ENCODE measurements around the gene GTSE1. TPM values are rescaled to one million over a fixed set of nuclear protein-coding genes. Genes with fewer than 3 reads are reported as not detected.

Gene GTSE1
- total RNA-seq, 1 experiment from 2014 or later, result 42.6 TPM

DNA sequence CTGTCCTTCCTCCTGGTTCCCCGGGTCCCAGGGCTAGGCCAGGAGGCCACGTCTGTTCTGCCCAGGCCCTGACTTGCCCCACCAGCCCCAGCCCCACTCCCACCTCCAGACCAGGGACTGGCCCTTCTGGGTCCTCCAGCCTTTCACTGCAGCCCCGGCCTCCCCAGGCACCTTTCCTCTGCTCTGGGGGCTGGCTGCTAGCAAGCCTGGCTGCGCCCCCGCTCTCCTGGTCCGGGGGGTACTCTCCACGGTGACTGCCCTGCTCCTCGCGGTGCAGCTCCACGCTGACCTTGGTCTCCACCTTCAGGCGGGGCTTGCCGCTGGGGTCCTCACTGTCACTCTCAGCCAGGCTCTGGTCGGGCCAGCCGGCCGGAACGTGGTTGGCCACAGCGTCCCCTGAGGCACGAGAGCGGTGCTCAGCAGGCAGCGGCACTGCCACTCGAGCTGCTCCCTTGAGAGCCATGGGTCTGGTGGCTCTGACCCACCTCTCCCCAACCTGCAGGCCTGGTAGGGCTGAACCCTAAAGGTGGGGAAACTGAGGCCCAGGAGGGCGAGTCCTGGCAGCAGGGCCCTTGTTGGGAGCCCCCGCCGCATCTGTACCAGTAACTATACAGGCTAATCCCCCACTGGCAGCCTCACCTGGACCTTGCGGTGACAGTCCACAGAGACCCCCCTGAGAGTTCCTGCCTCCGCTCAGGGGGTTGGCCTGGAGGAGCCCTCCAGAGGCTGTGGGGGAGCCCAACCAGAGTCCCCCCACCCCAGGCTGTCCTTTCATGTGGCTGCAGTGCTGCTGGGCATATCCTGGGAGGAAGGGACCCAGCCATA lies 67.9 kb downstream of the GTSE1 start:
- Histone ChIP-seq H2BK5ac (ENCODE audit: insufficient read length, low read length) (no peak overlapping the region), H3K23ac (ENCODE audit: insufficient read length, low read depth, low read length) (no peak overlapping the region), H3T11ph (ENCODE audit: low read length) (no peak overlapping the region), H3K56ac (ENCODE audit: insufficient read length, low read depth, low read length) (no peak overlapping the region), H3K9me3 (ENCODE audit: control insufficient read depth, low read depth, low read length) (no peaks in the 10 kb centered on the region), H3K9ac (ENCODE audit: extremely low read depth, insufficient read length, low read length) (no peak overlapping the region), H2BK120ac (ENCODE audit: low read depth, low read length, poor library complexity, severe bottlenecking) (no peak overlapping the region), H3K79me1 (ENCODE audit: insufficient read depth, low read depth, low read length, poor library complexity, severe bottlenecking) (no peaks in the 10 kb centered on the region), H3K18ac (ENCODE audit: insufficient read length, low read depth, low read length) (no peak overlapping the region), H3K14ac (ENCODE audit: insufficient read depth, low read length) (no peak overlapping the region), H3K4me1 (ENCODE audit: insufficient read depth, low read length) (no peaks in the 10 kb centered on the region; the same call in 1 of the 2 replicates), H3K27me3 (ENCODE audit: insufficient read depth, low read length) (no peaks in the 10 kb centered on the region), H3K23me2 (ENCODE audit: insufficient read length, low read depth, low read length, poor library complexity, severe bottlenecking) (no peaks in the 10 kb centered on the region), H4K8ac (replicated peaks; ENCODE audit: insufficient read length, low read depth, low read length) (no peak overlapping the region), H3K4me2 (ENCODE audit: insufficient read depth, insufficient read length, low read length) (no peak overlapping the region), H2BK12ac (ENCODE audit: insufficient read length, low read depth, low read length) (no peak overlapping the region), H4K20me1 (ENCODE audit: control insufficient read depth, insufficient read depth, insufficient read length) (no peaks in the 10 kb centered on the region), H4K5ac (ENCODE audit: insufficient read length, low read depth, low read length) (no peak overlapping the region), H2BK20ac (ENCODE audit: low read depth, low read length, poor library complexity, severe bottlenecking) (no peak overlapping the region), H2AFZ (ENCODE audit: low read length) (no peak overlapping the region), H3K79me2 (ENCODE audit: insufficient read depth, low read length) (no peaks in the 10 kb centered on the region), H2AK5ac (ENCODE audit: insufficient read length, low read length) (no peak overlapping the region), H2BK15ac (ENCODE audit: low read depth, low read length) (no peak overlapping the region), H3K4ac (ENCODE audit: low read depth, low read length) (no peak overlapping the region), H4K91ac (ENCODE audit: insufficient read length, low read depth, low read length) (no peak overlapping the region), H3K27ac (ENCODE audit: insufficient read length, low read depth, low read length) (no peak overlapping the region)
- DNase-seq, result no peak
- Mint-ChIP-seq H3K4me3 (no peak overlapping the region), H3K27me3 (ENCODE audit: low read depth) (no peaks in the 10 kb centered on the region; the same call in 1 of the 2 replicates), H3K4me1 (peaks cover 5 to 6% of the 10 kb centered on the region in 2 experiments), H3K9me3 (peaks cover 0 to 8% of the 10 kb centered on the region in 2 experiments; a peak in 1 of 5 replicates), H3K27ac (peak overlapping the region in 1 of 3 experiments; percentile 79; a peak in 1 of 7 replicates), H3K36me3 (ENCODE audit: insufficient read depth in 1 of 3, low read depth in 3 of 3) (peaks cover 4 to 30% (median 29%) of the 10 kb centered on the region in 3 experiments; a peak in 6 of 7 replicates)
- no CpG with 5 or more reads among the region's 26 CpGs for WGBS (ENCODE audit: extremely low coverage, insufficient read length, low lambda C conversion rate)
- TF ChIP-seq, protein P1, sequence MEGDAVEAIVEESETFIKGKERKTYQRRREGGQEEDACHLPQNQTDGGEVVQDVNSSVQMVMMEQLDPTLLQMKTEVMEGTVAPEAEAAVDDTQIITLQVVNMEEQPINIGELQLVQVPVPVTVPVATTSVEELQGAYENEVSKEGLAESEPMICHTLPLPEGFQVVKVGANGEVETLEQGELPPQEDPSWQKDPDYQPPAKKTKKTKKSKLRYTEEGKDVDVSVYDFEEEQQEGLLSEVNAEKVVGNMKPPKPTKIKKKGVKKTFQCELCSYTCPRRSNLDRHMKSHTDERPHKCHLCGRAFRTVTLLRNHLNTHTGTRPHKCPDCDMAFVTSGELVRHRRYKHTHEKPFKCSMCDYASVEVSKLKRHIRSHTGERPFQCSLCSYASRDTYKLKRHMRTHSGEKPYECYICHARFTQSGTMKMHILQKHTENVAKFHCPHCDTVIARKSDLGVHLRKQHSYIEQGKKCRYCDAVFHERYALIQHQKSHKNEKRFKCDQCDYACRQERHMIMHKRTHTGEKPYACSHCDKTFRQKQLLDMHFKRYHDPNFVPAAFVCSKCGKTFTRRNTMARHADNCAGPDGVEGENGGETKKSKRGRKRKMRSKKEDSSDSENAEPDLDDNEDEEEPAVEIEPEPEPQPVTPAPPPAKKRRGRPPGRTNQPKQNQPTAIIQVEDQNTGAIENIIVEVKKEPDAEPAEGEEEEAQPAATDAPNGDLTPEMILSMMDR (conservative IDR thresholded peaks at IDR 0.05), result no peak

All from H9 (cell line).